B cell (primary cell): ENCODE data around the gene OLFM4. TPM values are rescaled to one million over a fixed set of nuclear protein-coding genes. Genes with fewer than 3 reads are reported as not detected.

Experiments used
- ATAC-seq: fragments of 200-7000 bp; cut with Tn5 transposase; one replicate; pipeline ENCODE4 v1.10.0; 2021; ENCODE audit warnings: low read depth, mild to moderate bottlenecking, moderate number of reproducible peaks, moderate library complexity
- CTCF ChIA-PET: fragments of 350-600 bp; sonication (Branson Sonifier 250); formaldehyde crosslinking; loops from one replicate; lab custom pipeline; 2021; ENCODE audit warnings: antibody characterized with exemption, inconsistent platforms; lab: Charles Lee
- POLR2A ChIA-PET: fragments of 350-600 bp; sonication (Branson Sonifier 250); formaldehyde crosslinking; loops from one replicate; lab custom pipeline; 2021; ENCODE audit warnings: antibody characterized with exemption; lab: Charles Lee
- DNase-seq: peaks from one replicate; pipeline ENCODE4 v3.0.0; 2013
- H2AFZ ChIP-seq: 2 replicates; pipeline ENCODE4 v1.6.1; 2012; ENCODE audit warnings: mild to moderate bottlenecking, low read depth, low read length; ENCODE audit not compliant: insufficient read depth, poor library complexity, severe bottlenecking
- H3K27ac ChIP-seq, 2 donors: 1 replicate in 1 of 2; 2 replicates in 1 of 2; pipeline ENCODE4 v1.5.1; 2012 to 2013; ENCODE audit warnings: low read length in 2 of 2, mild to moderate bottlenecking in 2 of 2, moderate library complexity in 1 of 2
- H3K27me3 ChIP-seq, 4 experiments: fragments of 200-600 bp in 1 of 4; sonication (generic) in 1 of 4; replicated peaks in 1 of 4; 1 replicate in 2 of 4; 2 replicates in 2 of 4; pipeline versions ENCODE4 v1.6.1 to v1.7.0; 2013 to 2016; ENCODE audit warnings: low read length in 3 of 4, mild to moderate bottlenecking in 2 of 4, mixed read lengths in 1 of 4, moderate library complexity in 1 of 4; ENCODE audit not compliant: insufficient read depth in 4 of 4, control insufficient read depth in 3 of 4; ENCODE audit errors: control extremely low read depth in 1 of 4
- H3K36me3 ChIP-seq, 2 experiments: replicated peaks in 1 of 2; 1 replicate in 1 of 2; 2 replicates in 1 of 2; pipeline versions ENCODE4 v1.6.1 to v1.7.1; 2013; ENCODE audit warnings: low read length in 1 of 2; ENCODE audit not compliant: insufficient read depth in 2 of 2, control insufficient read depth in 1 of 2; ENCODE audit errors: control extremely low read depth in 1 of 2, extremely low read depth in 1 of 2
- H3K4me1 ChIP-seq, 2 donors: fragments of 200-600 bp in 1 of 2; sonication (generic) in 1 of 2; 1 replicate in 1 of 2; 2 replicates in 1 of 2; pipeline versions ENCODE4 v1.5.1 to v1.6.1; 2013 to 2017; ENCODE audit warnings: low read length in 2 of 2; ENCODE audit not compliant: control insufficient read depth in 2 of 2, insufficient read depth in 2 of 2
- H3K4me2 ChIP-seq: replicated peaks from 2 replicates; pipeline ENCODE3; 2012; ENCODE audit warnings: mild to moderate bottlenecking, low read depth, low read length; ENCODE audit not compliant: poor library complexity, severe bottlenecking
- H3K4me3 ChIP-seq, 5 experiments: fragments of 200-600 bp in 1 of 5; sonication (generic) in 1 of 5; 1 replicate in 3 of 5; 2 replicates in 2 of 5; pipeline versions ENCODE4 v1.5.1 to v1.7.0; 2011 to 2016; ENCODE audit warnings: low read length in 4 of 5, mild to moderate bottlenecking in 4 of 5, low read depth in 2 of 5, control low read depth in 1 of 5, moderate library complexity in 1 of 5; ENCODE audit not compliant: insufficient read depth in 1 of 5; ENCODE audit errors: control extremely low read depth in 1 of 5, extremely low read depth in 1 of 5
- H3K79me2 ChIP-seq: fragments of 200-600 bp; sonication (generic); one replicate; pipeline ENCODE4 v1.6.0; 2016; ENCODE audit warnings: low read length; ENCODE audit not compliant: control insufficient read depth, insufficient read depth
- H3K9ac ChIP-seq: fragments of 200-600 bp; sonication (generic); 2 replicates; pipeline ENCODE4 v1.6.1; 2017; ENCODE audit warnings: mild to moderate bottlenecking, low read length, moderate library complexity
- H3K9me3 ChIP-seq, 3 donors: one replicate each; pipeline versions ENCODE4 v1.6.1 to v1.7.1; 2013; ENCODE audit warnings: low read length in 2 of 3; ENCODE audit not compliant: control insufficient read depth in 2 of 3, insufficient read depth in 1 of 3; ENCODE audit errors: control extremely low read depth in 1 of 3
- H4K20me1 ChIP-seq: 2 replicates; pipeline ENCODE4 v1.6.0; 2012; ENCODE audit warnings: mild to moderate bottlenecking, low read length; ENCODE audit not compliant: insufficient read depth, control insufficient read depth, poor library complexity, severe bottlenecking
- H3K27ac Mint-ChIP-seq: one replicate; pipeline ENCODE4 v1.8.0; 2021; ENCODE audit warnings: mixed read lengths
- H3K27me3 Mint-ChIP-seq: one replicate; pipeline ENCODE4 v1.8.0; 2021; ENCODE audit warnings: mixed read lengths
- H3K4me1 Mint-ChIP-seq: one replicate; pipeline ENCODE4 v1.8.0; 2021; ENCODE audit warnings: mixed read lengths
- H3K4me3 Mint-ChIP-seq: one replicate; pipeline ENCODE4 v1.8.0; 2021; ENCODE audit warnings: mixed read lengths
- H3K9me3 Mint-ChIP-seq: one replicate; pipeline ENCODE4 v1.8.0; 2022; ENCODE audit warnings: mixed read lengths; ENCODE audit not compliant: insufficient read depth
- CTCF ChIP-seq: fragments of 200-600 bp; IDR thresholded peaks from one replicate; pipeline ENCODE4 v1.8.0; 2022; ENCODE audit warnings: antibody characterized with exemption, mild to moderate bottlenecking
- EZH2 ChIP-seq: IDR thresholded peaks from 2 replicates; pipeline ENCODE4 v1.6.1; 2012; ENCODE audit warnings: borderline replicate concordance, low read depth, mild to moderate bottlenecking, moderate library complexity, low read length; ENCODE audit not compliant: insufficient read depth, poor library complexity, severe bottlenecking
- WGBS: methylation state at CpG from one replicate; pipeline ENCODE4 v1.1.5; 2013; ENCODE audit warnings: missing lambda C conversion rate; ENCODE audit not compliant: insufficient coverage; 5-methylcytosine and 5-hydroxymethylcytosine counted together
- intact Hi-C: fragments of 100-400 bp; cut with micrococcal nuclease; formaldehyde crosslinking; loops from one replicate; pipeline ENCODE4 v1.10.0; 2022
- polyA plus RNA-seq: library from polyadenylated mRNA; depleted of rRNA; stranded (reverse); fragments of >200 nt; gene quantifications from 2 replicates; pipeline ENCODE4 v1.2.3, GENCODE V29; 2012
- total RNA-seq, 2 donors: library from RNA; stranded (reverse); fragments of 120-200 nt in 1 of 2; gene quantifications; 1 replicate in 1 of 2; 2 replicates in 1 of 2; pipeline versions ENCODE4 v1.2.3 to v1.2.4, GENCODE V29; 2013 to 2022

Gene OLFM4
- total and polyA plus RNA-seq, 2 donors (not counting 1 experiment from before 2014, with no cell fraction given): not detected

- H3K27ac ChIP-seq: no peak overlapping the region
- H3K9me3 Mint-ChIP-seq: peaks cover 2% of the 10 kb centered on the region
- 66% methylated on average over 2 of the region's 4 CpGs for WGBS
- CTCF ChIA-PET: no interaction called here
- no peaks in the 10 kb centered on the region for H3K4me1 Mint-ChIP-seq
- H2AFZ ChIP-seq: no peak overlapping the region
- no peaks in the 10 kb centered on the region for H4K20me1 ChIP-seq
- H3K36me3 ChIP-seq: no peaks in the 10 kb centered on the region
- H3K9ac ChIP-seq: no peak overlapping the region
- no peak for ATAC-seq
- H3K9me3 ChIP-seq: no peaks in the 10 kb centered on the region
- no peak overlapping the region for H3K4me2 ChIP-seq
- H3K4me3 ChIP-seq: no peak overlapping the region
- no peaks in the 10 kb centered on the region for H3K4me1 ChIP-seq
- no peaks in the 10 kb centered on the region for H3K27me3 Mint-ChIP-seq
- no peak overlapping the region for H3K27ac Mint-ChIP-seq
- TF ChIP-seq CTCF: no peak
- no peak for TF ChIP-seq EZH2
- no peak overlapping the region for H3K4me3 Mint-ChIP-seq
- intact Hi-C loops: no loop called here
- no peaks in the 10 kb centered on the region for H3K79me2 ChIP-seq
- POLR2A ChIA-PET: no interaction called here
- DNase-seq: no peak
- H3K27me3 ChIP-seq: no peaks in the 10 kb centered on the region
These were observed 41.2 kb downstream of the OLFM4 start for GRCh38 chr13:53069800-53070199.

- no peak for ATAC-seq
- H3K4me3 ChIP-seq: no peak overlapping the region
- H3K79me2 ChIP-seq: no peaks in the 10 kb centered on the region
- no peak overlapping the region for H3K27ac ChIP-seq
- H3K9ac ChIP-seq: no peak overlapping the region
- H3K4me1 ChIP-seq: no peaks in the 10 kb centered on the region
- DNase-seq: no peak
- no peak for TF ChIP-seq CTCF
- TF ChIP-seq EZH2: no peak
- no CpG with 5 or more reads among the region's 1 CpG for WGBS
- intact Hi-C loops: no loop called here
- Mint-ChIP-seq H3K27ac (no peak overlapping the region), H3K4me3 (no peak overlapping the region), H3K9me3 (peaks cover 4% of the 10 kb centered on the region), H3K4me1 (no peaks in the 10 kb centered on the region), H3K27me3 (no peaks in the 10 kb centered on the region)
- H3K9me3 ChIP-seq: peaks cover 0 to 2% (median 0%) of the 10 kb centered on the region in 3 donors
- ChIA-PET POLR2A (no interaction called here), CTCF (no interaction called here)
- no peak overlapping the region for H3K4me2 ChIP-seq
- no peak overlapping the region for H2AFZ ChIP-seq
- no peaks in the 10 kb centered on the region for H3K27me3 ChIP-seq
- no peaks in the 10 kb centered on the region for H4K20me1 ChIP-seq
- H3K36me3 ChIP-seq: no peaks in the 10 kb centered on the region
These were observed 45.1 kb downstream of the OLFM4 start for GRCh38 chr13:53073711-53074110.
